Femur (tissue), 1 donor: ENCODE data around the gene SOAT2.
"Not testable (repeated sequence)": the region's sequence is repeated elsewhere in the genome, so short reads cannot be mapped to it uniquely, and the experiment has no call there.

Experiments
- DNase-seq: peaks from one replicate; pipeline ENCODE4 v3.0.0-alpha.2; 2017

SOAT2 gene

DNA sequence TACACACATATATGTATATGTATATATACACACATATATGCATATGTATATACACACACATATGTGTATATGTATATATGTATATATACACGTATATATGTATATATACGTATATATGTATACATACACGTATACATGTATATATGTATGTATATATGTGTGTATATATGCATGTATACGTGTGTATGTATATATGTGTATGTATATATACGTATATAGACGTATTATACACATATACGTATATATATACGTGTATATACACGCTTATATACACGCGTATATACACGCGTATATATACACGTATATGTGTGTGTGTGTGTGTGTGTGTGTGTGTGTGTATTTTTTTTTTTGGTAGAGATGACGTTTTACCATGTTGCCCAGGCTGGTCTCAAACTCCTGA is 44.4 kb downstream of the SOAT2 start:
- DNase-seq = no peak

GRCh38 chr12:53151039-53151438 is 47.8 kb downstream of the SOAT2 start:
- DNase-seq = no peak

DNA sequence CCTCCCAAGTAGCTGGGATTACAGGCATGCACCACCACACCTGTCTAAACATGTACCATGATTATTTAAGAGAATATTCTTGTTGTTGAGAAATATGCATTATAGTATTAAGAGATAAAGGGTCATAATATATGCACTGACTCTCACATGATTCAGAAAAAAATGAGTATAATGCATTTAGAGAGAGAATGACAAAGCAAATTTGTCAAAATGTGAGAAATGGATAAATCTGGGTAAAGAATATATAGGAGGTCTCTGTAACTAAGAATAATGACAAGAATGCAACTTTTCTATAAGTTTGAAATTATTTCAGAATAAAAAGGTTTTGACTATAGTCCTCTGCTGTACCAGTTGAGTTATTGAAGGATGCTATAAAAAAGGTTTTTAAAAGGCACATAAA is 49.1 kb downstream of the SOAT2 start:
- no peak for DNase-seq

- peak; percentile 88 for DNase-seq
These were observed 56.0 kb downstream of the SOAT2 start for GRCh38 chr12:53159195-53159839.

DNA sequence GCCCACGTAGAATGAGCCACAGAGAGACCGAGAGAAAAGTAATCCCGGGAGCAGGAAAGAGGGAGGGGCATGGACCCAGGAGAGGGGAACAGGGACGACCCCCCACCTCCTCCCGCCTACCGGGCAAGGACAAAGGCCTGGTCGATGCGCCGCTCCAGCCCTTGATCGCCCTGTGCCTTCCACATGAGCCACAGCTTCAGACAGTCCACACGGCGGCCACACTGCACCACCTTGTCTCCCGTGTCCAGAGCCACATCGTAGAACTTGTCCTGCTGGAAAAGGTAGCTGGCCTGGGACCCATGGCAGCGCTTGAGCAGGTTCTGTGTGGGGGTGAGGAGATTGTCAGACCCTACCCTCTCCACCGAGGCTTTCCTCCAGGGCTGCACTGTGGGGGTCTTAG is 56.7 kb downstream of the SOAT2 start:
- DNase-seq = no peak

DNA sequence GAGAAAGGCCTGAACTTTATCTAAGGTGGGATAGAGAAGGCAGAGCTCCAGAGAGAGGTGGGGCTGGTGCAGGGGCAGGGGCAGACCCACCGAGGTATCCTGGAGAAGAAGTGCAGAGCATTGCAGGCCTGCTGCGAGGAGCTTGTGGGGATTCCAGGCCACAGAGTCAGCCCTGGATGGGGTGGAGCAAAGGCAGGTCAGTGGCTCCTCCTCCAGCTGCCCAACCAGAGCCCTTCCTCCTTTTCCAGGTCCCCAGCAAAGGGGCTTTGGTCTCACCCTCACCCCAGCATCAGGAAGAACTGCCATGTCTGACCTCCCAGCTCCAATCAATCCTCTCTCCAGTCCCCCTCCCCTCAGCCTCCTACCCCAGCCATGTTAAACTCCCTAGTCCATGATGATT is 57.4 kb downstream of the SOAT2 start:
- no peak for DNase-seq

GRCh38 chr12:53161119-53161911 is 58.0 kb downstream of the SOAT2 start:
- DNase-seq = no peak

- DNase-seq = not testable (repeated sequence)
These were observed 59.7 kb downstream of the SOAT2 start for GRCh38 chr12:53163008-53163407.

- DNase-seq = no peak
These were observed 63.6 kb downstream of the SOAT2 start for GRCh38 chr12:53166837-53167236.

DNA sequence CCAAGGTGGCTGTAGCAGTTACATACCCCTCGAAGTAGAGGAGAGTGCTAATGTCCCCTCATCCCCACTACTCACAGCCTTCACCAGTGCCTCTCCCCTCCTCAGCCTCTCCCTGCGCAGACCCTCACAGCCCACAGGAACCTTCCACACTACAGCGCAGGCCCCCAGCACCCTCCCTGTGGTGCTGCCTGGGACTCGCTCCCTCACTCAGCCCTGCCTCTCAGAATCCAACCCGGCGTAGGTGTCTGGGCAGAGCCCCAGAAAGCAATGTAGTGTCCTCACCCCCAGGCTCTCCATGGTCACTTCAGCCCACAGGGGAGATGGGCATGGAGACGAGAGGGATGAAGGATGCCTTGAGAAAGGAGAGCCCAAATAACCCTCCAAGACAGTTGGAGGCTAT is 66.4 kb downstream of the SOAT2 start:
- DNase-seq = no peak

DNA sequence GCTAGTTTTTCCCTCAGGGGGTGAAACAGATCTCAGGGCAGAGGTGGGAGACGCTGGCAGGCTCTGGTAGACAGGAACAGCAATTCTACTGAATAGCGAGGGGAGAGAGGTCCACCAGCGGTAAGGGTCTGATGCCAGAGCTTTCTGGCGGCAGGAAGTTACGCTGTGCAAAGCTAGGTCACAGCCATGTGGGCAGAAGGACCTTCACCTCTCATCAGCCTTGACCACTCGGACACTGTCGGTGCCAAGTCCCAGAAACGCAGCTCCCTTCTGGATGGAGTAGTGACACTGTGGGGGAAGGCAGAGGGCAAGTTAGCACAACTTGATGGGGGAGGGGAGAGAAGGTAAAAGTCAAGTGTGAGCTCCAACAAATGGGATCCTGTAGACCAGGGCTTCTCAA is 66.9 kb downstream of the SOAT2 start:
- no peak for DNase-seq

GRCh38 chr12:53170876-53171724 is 67.8 kb downstream of the SOAT2 start:
- DNase-seq = no peak

GRCh38 chr12:53171725-53172329 is 68.5 kb downstream of the SOAT2 start:
- DNase-seq = no peak

GRCh38 chr12:53172352-53172751 is 69.1 kb downstream of the SOAT2 start:
- no peak for DNase-seq

DNA sequence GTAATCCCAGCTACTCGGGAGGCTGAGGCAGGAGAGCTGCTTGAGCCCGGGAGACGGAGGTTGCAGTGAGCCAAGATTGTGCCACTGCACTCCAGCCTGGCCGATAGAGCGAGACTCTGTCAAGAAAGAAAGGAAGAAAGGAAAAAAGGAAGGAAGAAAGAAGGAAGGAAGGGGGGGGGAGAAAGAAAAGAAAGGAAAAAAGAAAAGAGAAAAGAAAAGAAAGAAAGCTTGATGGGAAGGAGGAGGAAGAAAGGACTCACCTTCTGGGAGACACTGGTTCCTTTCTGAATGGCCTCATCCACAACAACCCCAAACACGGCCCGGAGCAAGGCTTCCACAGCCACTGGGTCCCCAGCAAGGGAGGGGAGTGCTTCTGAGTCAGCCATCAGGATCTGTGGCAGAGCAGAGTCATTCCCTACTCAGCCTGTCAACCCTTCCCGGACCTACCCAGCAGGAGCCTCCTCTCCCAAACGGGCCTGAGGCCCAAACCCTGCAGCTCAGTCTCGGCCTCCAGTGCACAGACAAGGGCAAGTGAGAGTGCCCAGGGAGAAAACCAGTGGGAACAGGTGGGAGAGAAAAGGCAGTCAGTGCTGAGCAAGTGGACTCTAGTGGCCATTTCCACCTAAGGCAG is 69.9 kb downstream of the SOAT2 start:
- DNase-seq = no peak
